GM10266 (cell line): ENCODE measurements around the gene TUBB2B.

Source experiments
- DNase-seq: peaks from one replicate; pipeline ENCODE4 v3.0.0; 2012; ENCODE audit errors: extremely low spot score
- CTCF ChIP-seq: IDR thresholded peaks from 2 replicates; pipeline ENCODE4 v1.5.1; 2012; ENCODE audit warnings: mild to moderate bottlenecking, low read depth; ENCODE audit not compliant: control insufficient read depth, insufficient read depth; ENCODE audit errors: missing control alignments

The TUBB2B gene

GRCh38 chr6:3227363-3228045, at the start of gene TUBB2B:
TUBB2B (minus strand) TSS chr6:3227653; CDS start chr6:3227543, 110 bp downstream.
- no peak for TF ChIP-seq CTCF
- peak; percentile 60 for DNase-seq

- TF ChIP-seq CTCF, result no peak
- DNase-seq, result no peak
Observed at GRCh38 chr6:3277251-3277650, 49.8 kb upstream of the TUBB2B start.

GRCh38 chr6:3276174-3277167, 49.0 kb upstream of the TUBB2B start:
- no peak for DNase-seq
- no peak for TF ChIP-seq CTCF

GRCh38 chr6:3273707-3274521, 46.5 kb upstream of the TUBB2B start:
- DNase-seq, result no peak
- no peak for TF ChIP-seq CTCF

GRCh38 chr6:3272911-3273547, 45.6 kb upstream of the TUBB2B start:
- no peak for DNase-seq
- TF ChIP-seq CTCF, result no peak

GRCh38 chr6:3271756-3272155, 44.3 kb upstream of the TUBB2B start:
- no peak for TF ChIP-seq CTCF
- no peak for DNase-seq
